ENCODE results near the gene SLC35F6. TPM values are rescaled to one million over a fixed set of nuclear protein-coding genes. Genes with fewer than 3 reads are reported as not detected.

Gene SLC35F6
- total and polyA plus RNA-seq, 9 of the 15 experiments (the other 6 are each of a cell fraction or from before 2014, with no cell fraction given), result 11.9 to 47.3 (median 22.5) TPM

- WGBS (ENCODE audit: insufficient coverage, low coverage, missing lambda C conversion rate), result 6% methylated on average over 2 of the region's 2 CpGs
- CTCF ChIA-PET (ENCODE audit: low intra/inter-chr PET ratio), result no interaction called here
Observed at GRCh38 chr2:26807788-26808460, 43.8 kb downstream of the SLC35F6 start.

More at GRCh38 chr2:26807788-26808460, 43.8 kb downstream of the SLC35F6 start:
- intact Hi-C loops (cut with micrococcal nuclease) (no loop called here), in situ Hi-C loops (cut with MboI) (no loop called here)
- no peak overlapping the region for H3K4me2 ChIP-seq (ENCODE audit: insufficient read depth, low read length)
- no peaks in the 10 kb centered on the region; the same call in 1 of the 2 replicates for H4K20me1 ChIP-seq (replicated peaks; ENCODE audit: control insufficient read depth, insufficient read depth, low read length)
- ATAC-seq (no peak), DNase-seq (ENCODE audit: extremely low read depth in 1 of 4, low spot score in 3 of 4) (no peak), FAIRE-seq (no peak)
- POLR2A ChIA-PET, result no interaction called here
- peaks cover 3% of the 10 kb centered on the region for H3K9me1 ChIP-seq (ENCODE audit: control insufficient read depth, insufficient read depth, low read length)
- no TSS peak for BruUV-seq (replicated peaks)
- no peaks in the 10 kb centered on the region for H3K36me3 ChIP-seq (ENCODE audit: control insufficient read depth, insufficient read depth, low read length)
- TF ChIP-seq ZNF212 (CRISPR knock-in tag; IDR thresholded peaks at IDR 0.05) (no peak), ZNF134 (CRISPR knock-in tag; conservative IDR thresholded peaks at IDR 0.05) (no peak), CBFA2T2 (conservative IDR thresholded peaks at IDR 0.05) (no peak), FOSL1 (tag; conservative IDR thresholded peaks at IDR 0.05) (no peak), KAT2B (IDR thresholded peaks at IDR 0.05; ENCODE audit: low read depth, low read length) (no peak), SRSF3 (IDR thresholded peaks at IDR 0.05; ENCODE audit: insufficient read depth, low read length) (no peak), ZNF253 (CRISPR knock-in tag; conservative IDR thresholded peaks at IDR 0.05) (no peak), HSF4 (CRISPR knock-in tag; IDR thresholded peaks at IDR 0.05; ENCODE audit: borderline replicate concordance) (no peak), NFRKB (IDR thresholded peaks at IDR 0.05; ENCODE audit: low read depth) (no peak), CUX1 (CRISPR knock-in tag; IDR thresholded peaks at IDR 0.05) (no peak), TCF15 (CRISPR knock-in tag; IDR thresholded peaks at IDR 0.05) (no peak), RBM15 (IDR thresholded peaks at IDR 0.05; ENCODE audit: insufficient read depth, low read length) (no peak), HOXB6 (CRISPR knock-in tag; IDR thresholded peaks at IDR 0.05; ENCODE audit: borderline replicate concordance) (no peak), ELF1 (tag; IDR thresholded peaks at IDR 0.05) (0 out of 2 replicates have a peak, but pooled peaks have one; percentile 28), MTF1 (CRISPR knock-in tag; IDR thresholded peaks at IDR 0.05; ENCODE audit: borderline replicate concordance) (no peak), RFX1 (IDR thresholded peaks at IDR 0.05) (peak; percentile 65)
- H3K4me3 ChIP-seq, result no peak overlapping the region
- H3K4me1 ChIP-seq (replicated peaks in 1 of 2; ENCODE audit: control insufficient read depth in 2 of 2, insufficient read depth in 2 of 2, low read length in 2 of 2), result no peaks in the 10 kb centered on the region; a peak in 1 of 5 replicates
- no peaks in the 10 kb centered on the region for H3K9me3 ChIP-seq (replicated peaks; ENCODE audit: control insufficient read depth, insufficient read depth, low read depth, low read length)
- no peak overlapping the region for H2AFZ ChIP-seq (ENCODE audit: low read depth, low read length)
- no peaks in the 10 kb centered on the region for H3K79me2 ChIP-seq (ENCODE audit: control insufficient read depth, insufficient read depth, low read length)
- H3K27ac ChIP-seq (ENCODE audit: extremely low read depth, low read depth, low read length), result no peak overlapping the region
- H3K27me3 ChIP-seq (ENCODE audit: control insufficient read depth in 2 of 2, insufficient read depth in 2 of 2, low read length in 2 of 2), result peaks cover 13 to 27% of the 10 kb centered on the region in 2 experiments; a peak in 4 of 5 replicates
- no peak overlapping the region for H3K9ac ChIP-seq (ENCODE audit: insufficient read depth in 1 of 2, low read depth in 2 of 2, low read length in 2 of 2)

Data from K562 (cell line).